Neuron (in vitro differentiated cells): Measurements from ENCODE around the gene RNF32.
"Not testable (repeated sequence)": the region's sequence is repeated elsewhere in the genome, so short reads cannot be mapped to it uniquely, and the experiment has no call there.

Experiments used
- H2AFZ ChIP-seq: one replicate; pipeline ENCODE4 v1.6.1; 2013; ENCODE audit warnings: low read depth, mild to moderate bottlenecking, inconsistent platforms, low read length, moderate library complexity
- H3K27me3 ChIP-seq: one replicate; pipeline ENCODE4 v1.6.1; 2013; ENCODE audit warnings: low read length; ENCODE audit not compliant: insufficient read depth
- H3K36me3 ChIP-seq: one replicate; pipeline ENCODE4 v1.6.1; 2013; ENCODE audit warnings: low read length; ENCODE audit not compliant: insufficient read depth
- H3K4me1 ChIP-seq: one replicate; pipeline ENCODE4 v1.6.1; 2013; ENCODE audit warnings: low read length; ENCODE audit not compliant: insufficient read depth
- H3K4me3 ChIP-seq: 2 replicates; pipeline ENCODE4 v1.5.1; 2013; ENCODE audit warnings: mild to moderate bottlenecking, low read length, moderate library complexity
- H3K9me3 ChIP-seq: one replicate; pipeline ENCODE4 v1.6.1; 2013; ENCODE audit warnings: low read length

RNF32 gene

GRCh38 chr7:156639426-156640256 lies 933 bp upstream of the RNF32 start:
- H3K9me3 ChIP-seq, result peaks cover 4% of the 10 kb centered on the region
- peak overlapping the region; percentile 61 for H3K4me3 ChIP-seq
- H2AFZ ChIP-seq, result peak overlapping the region; percentile 87
- no peaks in the 10 kb centered on the region for H3K27me3 ChIP-seq
- no peaks in the 10 kb centered on the region for H3K36me3 ChIP-seq
- H3K4me1 ChIP-seq, result no peaks in the 10 kb centered on the region

GRCh38 chr7:156640949-156641485 lies 443 bp downstream of the RNF32 start:
- peaks cover 4% of the 10 kb centered on the region for H3K9me3 ChIP-seq
- no peaks in the 10 kb centered on the region for H3K4me1 ChIP-seq
- H3K27me3 ChIP-seq, result no peaks in the 10 kb centered on the region
- H3K36me3 ChIP-seq, result no peaks in the 10 kb centered on the region
- H3K4me3 ChIP-seq, result peak overlapping the region; percentile 61
- H2AFZ ChIP-seq, result peak overlapping the region; percentile 87

GRCh38 chr7:156642306-156643045 lies 1.9 kb downstream of the RNF32 start:
- no peaks in the 10 kb centered on the region for H3K36me3 ChIP-seq
- H3K27me3 ChIP-seq, result no peaks in the 10 kb centered on the region
- H3K4me3 ChIP-seq, result no peak overlapping the region
- H3K9me3 ChIP-seq, result peaks cover 4% of the 10 kb centered on the region
- H2AFZ ChIP-seq, result no peak overlapping the region
- H3K4me1 ChIP-seq, result no peaks in the 10 kb centered on the region

GRCh38 chr7:156647330-156647729 lies 6.8 kb downstream of the RNF32 start:
- H3K27me3 ChIP-seq, H3K9me3 ChIP-seq, H2AFZ ChIP-seq, H3K36me3 ChIP-seq, H3K4me1 ChIP-seq, H3K4me3 ChIP-seq: not testable (repeated sequence)

- H3K36me3 ChIP-seq, result no peaks in the 10 kb centered on the region
- H3K4me3 ChIP-seq, result no peak overlapping the region
- H2AFZ ChIP-seq, result no peak overlapping the region
- no peaks in the 10 kb centered on the region for H3K9me3 ChIP-seq
- H3K4me1 ChIP-seq, result peaks cover 5% of the 10 kb centered on the region
- H3K27me3 ChIP-seq, result no peaks in the 10 kb centered on the region
Observed at GRCh38 chr7:156650042-156650441, 9.5 kb downstream of the RNF32 start.

DNA sequence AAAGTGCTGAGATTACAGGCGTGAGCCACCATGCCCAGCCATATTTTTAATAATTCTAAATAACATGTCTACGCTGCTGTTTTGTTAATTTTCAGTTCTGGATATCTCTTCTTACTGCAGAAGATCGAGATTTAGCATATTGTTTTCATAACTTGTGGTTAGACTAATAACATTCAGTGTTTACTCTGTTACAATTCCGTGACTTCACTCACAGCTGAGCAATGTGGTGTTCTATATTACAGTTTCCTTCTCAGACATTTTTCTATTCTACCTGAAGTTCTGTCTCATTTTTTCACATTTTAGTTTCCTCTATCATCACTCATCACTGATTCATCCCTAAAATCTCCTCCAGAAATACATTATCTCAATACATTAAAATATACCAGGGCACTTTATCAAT lies 10.9 kb downstream of the RNF32 start:
- Histone ChIP-seq H3K36me3 (no peaks in the 10 kb centered on the region), H3K9me3 (no peaks in the 10 kb centered on the region), H3K4me3 (no peak overlapping the region), H3K27me3 (no peaks in the 10 kb centered on the region), H2AFZ (no peak overlapping the region), H3K4me1 (peaks cover 6% of the 10 kb centered on the region)

DNA sequence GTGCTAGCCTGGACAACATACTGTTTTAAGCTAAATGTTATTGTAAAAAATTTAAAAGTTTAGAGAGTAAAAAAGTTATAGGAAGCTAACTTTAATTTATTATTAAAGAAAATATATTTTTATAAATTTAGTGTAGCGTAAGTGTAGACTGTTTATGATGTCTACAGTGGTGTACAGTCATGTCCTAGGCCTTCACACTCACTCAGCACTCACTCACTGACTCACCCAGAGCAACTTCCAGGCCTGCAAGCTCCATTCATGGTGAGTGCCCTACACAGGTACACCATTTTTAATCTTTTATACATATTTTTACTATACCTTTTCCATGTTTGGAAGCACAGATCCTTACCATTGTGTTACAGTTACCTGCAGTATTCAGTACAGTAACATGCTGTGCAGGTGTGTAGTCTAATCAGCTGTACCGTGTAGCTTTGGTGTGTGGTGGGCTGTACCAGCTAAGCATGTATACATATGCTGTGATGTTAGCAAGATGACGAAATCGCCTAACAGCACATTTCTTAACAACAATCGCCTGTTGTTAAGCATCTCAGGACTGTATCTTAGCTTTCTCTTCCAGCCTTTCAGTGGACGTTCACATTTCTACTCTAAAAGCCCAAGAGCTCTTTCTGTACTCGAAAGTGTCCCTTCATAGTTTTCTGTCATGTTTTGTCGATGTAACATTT lies 12.5 kb downstream of the RNF32 start:
- Histone ChIP-seq H3K36me3 (no peaks in the 10 kb centered on the region), H3K4me3 (no peak overlapping the region), H3K4me1 (peaks cover 13% of the 10 kb centered on the region), H3K9me3 (no peaks in the 10 kb centered on the region), H3K27me3 (no peaks in the 10 kb centered on the region), H2AFZ (no peak overlapping the region)

GRCh38 chr7:156654511-156655234 lies 14.1 kb downstream of the RNF32 start:
- no peak overlapping the region for H2AFZ ChIP-seq
- no peak overlapping the region for H3K4me3 ChIP-seq
- H3K4me1 ChIP-seq, result peaks cover 13% of the 10 kb centered on the region
- H3K9me3 ChIP-seq, result no peaks in the 10 kb centered on the region
- H3K36me3 ChIP-seq, result no peaks in the 10 kb centered on the region
- no peaks in the 10 kb centered on the region for H3K27me3 ChIP-seq

DNA sequence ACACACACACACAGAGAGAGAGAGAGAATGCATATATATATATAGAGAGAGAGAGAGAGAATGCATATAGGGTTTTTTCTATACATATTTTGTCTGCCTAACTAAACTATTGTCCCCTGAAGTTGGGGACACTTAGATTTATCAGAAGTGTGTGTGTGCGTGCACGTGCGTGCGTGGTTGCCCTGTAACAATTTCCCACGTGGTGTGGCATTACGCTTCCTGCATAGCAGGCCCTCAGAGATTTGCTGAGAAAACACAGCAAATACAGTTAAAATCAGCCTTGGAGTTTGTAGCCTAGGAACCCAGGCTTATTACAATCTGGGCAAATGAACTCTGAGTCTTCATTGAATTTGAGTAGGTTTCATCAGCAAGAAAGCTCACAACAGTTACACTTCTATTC lies 14.7 kb downstream of the RNF32 start:
- Histone ChIP-seq H3K4me3 (no peak overlapping the region), H3K36me3 (no peaks in the 10 kb centered on the region), H3K27me3 (no peaks in the 10 kb centered on the region), H3K4me1 (peaks cover 13% of the 10 kb centered on the region), H2AFZ (no peak overlapping the region), H3K9me3 (no peaks in the 10 kb centered on the region)

GRCh38 chr7:156655983-156656382 lies 15.4 kb downstream of the RNF32 start:
- peaks cover 13% of the 10 kb centered on the region for H3K4me1 ChIP-seq
- no peaks in the 10 kb centered on the region for H3K27me3 ChIP-seq
- H3K4me3 ChIP-seq, result no peak overlapping the region
- no peaks in the 10 kb centered on the region for H3K9me3 ChIP-seq
- H3K36me3 ChIP-seq, result no peaks in the 10 kb centered on the region
- H2AFZ ChIP-seq, result no peak overlapping the region

DNA sequence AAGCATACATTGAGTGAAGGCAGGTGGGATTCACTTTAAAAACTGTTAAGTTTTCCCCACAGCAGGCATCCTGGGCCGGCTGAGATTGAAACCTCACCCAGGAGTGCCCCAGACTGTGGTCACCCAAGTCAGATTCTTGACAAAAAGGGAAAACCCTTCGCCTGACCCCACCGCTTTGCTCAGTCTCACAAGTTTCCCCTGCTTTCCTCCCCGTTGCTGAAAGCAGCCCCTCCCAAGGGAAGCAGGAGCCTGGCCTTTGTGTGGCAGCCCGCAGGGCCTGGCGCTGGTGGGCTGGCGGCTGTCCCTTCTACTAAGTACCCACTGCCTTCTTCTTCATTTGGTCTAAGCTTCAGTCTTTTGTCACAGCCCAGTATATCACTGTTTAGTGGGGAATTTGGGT lies 16.0 kb downstream of the RNF32 start:
- Histone ChIP-seq H2AFZ (peak overlapping the region; percentile 21), H3K4me3 (no peak overlapping the region), H3K27me3 (no peaks in the 10 kb centered on the region), H3K4me1 (peaks cover 13% of the 10 kb centered on the region), H3K36me3 (no peaks in the 10 kb centered on the region), H3K9me3 (no peaks in the 10 kb centered on the region)

DNA sequence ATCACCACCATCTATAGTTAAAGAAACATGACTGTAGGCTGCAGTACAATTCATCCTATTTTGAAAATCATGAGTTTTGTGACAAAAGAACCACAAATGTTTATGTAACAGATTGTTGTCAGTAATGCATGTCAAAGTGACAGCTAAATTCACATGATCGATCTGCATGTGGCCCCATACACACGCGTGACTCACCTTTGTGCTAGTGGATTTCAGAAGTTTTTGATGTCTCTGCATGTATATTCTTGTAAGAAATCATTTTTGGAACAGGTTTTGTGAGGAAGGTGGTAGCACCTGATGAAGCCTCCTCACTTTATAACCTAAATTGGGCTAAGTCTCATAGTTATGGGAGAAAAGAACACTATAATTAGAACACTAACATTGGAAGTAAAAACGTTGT lies 17.1 kb downstream of the RNF32 start:
- Histone ChIP-seq H3K9me3 (no peaks in the 10 kb centered on the region), H2AFZ (no peak overlapping the region), H3K4me1 (peaks cover 13% of the 10 kb centered on the region), H3K36me3 (no peaks in the 10 kb centered on the region), H3K27me3 (no peaks in the 10 kb centered on the region), H3K4me3 (no peak overlapping the region)
